NCI-H748 (cell line): Measurements from ENCODE around the gene STK32B.
A peak's percentile ranks its signal among the peaks of the same experiment; 100 is the strongest.

ENCODE experiments used
- DNase-seq: peaks from one replicate; lab custom pipeline; 2025; ENCODE audit not compliant: unreplicated experiment; lab: John Stamatoyannopoulos, UW

STK32B gene

GRCh38 chr4:5503336-5503936, 452.2 kb downstream of the STK32B start:
- no peak for DNase-seq

DNA sequence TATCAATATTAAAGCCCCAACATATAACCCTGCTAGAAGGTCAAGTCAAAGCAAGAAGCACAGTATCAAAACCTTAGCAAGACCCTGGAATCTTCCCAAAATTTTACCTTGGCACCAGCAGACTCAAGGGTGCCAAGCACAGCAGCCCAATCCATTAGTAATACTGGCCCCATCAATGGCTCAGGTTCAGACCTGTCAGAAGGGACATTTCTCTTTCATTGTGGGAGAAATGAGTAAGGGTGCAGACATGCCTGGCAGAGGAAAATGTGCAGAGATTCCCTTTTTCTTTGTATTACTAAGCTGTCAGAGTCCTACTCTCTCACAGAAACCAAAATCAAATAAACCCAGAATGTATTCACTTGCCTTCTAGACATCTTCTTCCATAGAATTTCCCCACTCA, 453.2 kb downstream of the STK32B start:
- no peak for DNase-seq

DNA sequence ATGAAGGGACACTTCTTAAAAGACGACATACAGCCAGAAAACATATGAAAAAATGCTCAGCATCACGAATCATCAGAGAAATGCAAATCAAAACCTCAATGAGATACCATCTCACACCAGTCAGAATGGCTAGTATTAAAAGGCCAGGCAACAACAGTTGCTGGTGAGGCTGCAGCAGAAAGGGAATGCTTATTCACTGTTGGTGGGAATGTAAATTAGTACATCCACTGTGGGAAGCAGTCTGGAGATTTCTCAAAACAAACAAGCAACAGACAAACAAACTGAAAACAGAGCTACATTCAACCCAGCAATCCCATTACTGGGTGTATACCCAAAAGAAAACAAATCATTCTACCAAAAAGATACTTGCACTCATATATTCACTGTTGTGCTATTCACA, 459.2 kb downstream of the STK32B start:
- no peak for DNase-seq

- DNase-seq = no peak
Measured at GRCh38 chr4:5511791-5512190, 460.5 kb downstream of the STK32B start.

- DNase-seq = no peak
Measured at GRCh38 chr4:5515646-5516045, 464.4 kb downstream of the STK32B start.

DNA sequence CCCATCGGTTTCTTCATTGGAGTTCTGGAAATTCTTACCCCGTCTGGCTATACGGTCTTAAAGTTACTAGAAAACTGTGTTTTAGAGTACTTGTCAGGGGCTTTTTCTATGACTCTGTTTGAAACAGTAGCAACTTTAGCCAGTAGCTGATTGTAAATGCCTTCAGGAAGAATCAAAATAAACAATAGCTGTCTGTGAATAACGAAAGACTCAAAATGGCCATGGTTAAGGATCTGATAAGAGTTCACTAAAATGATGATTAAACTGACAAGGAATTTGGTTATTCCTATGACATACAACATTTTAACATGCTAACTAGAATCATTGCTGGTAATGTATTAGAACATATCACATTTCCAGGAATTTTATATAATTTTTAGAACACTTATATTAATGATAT, 466.1 kb downstream of the STK32B start:
- no peak for DNase-seq

DNA sequence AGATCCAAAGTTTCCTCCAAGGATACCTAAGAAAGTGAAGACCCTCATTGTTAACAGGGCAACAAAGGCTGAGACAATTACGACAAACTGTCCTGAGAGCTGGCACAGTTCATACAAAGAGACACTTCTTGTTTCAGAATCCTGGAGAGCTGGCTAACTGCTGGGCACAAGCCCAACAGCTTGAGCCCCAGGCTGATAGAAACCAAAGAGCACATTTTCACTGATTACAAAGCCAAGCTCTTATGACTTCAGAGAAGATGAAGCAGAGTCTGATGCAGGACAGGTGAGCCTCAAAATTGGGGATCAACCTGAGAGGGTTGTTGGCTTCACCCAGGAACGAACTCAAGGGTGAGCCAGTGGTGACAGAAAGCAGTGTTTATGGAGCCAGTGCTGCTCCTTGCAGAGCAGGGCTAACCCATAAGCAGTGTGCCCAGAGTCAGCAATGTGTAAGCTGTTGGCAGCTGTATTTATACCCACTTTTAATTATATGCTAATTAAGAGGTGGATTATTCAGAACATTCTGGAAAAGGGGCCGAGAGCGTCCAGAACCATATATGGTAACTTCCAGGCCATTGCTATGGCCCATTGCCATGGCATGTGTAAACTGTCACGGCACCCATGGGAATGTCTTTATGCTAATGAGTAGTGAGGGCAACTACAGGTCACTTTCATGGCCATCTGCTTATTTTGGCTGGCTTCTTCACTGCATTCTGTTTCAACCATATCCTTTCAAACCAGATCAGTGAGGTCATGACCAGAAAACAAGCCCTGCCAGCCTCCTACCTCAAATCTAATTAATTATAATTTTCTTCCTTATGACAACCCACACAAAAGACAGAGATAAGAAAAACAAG, 473.4 kb downstream of the STK32B start:
- peak; percentile 1 for DNase-seq

- no peak for DNase-seq
Measured at GRCh38 chr4:5526080-5526846, 475.0 kb downstream of the STK32B start.

GRCh38 chr4:5527211-5527610, 475.9 kb downstream of the STK32B start:
- DNase-seq = no peak

- no peak for DNase-seq
Measured at GRCh38 chr4:5528031-5528436, 476.8 kb downstream of the STK32B start.

- no peak for DNase-seq
Measured at GRCh38 chr4:5532100-5532499, 480.8 kb downstream of the STK32B start.

DNA sequence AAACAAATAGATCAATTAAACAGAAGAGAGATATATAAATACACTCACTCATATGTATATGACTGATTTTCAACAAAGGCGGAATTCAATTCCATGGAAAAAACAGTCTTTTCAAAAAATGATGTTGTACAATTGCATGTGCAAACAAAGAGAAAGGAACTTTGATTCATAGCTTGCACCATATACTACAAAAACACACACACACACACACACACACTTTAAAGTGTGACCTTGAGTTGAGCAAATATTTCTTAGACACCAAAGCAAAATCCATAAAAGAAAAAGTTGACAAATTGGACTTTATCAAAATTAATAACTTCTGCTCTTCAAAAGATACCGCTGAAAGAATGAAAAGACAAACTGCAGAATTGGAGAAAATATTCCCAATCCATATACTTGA, 488.3 kb downstream of the STK32B start:
- DNase-seq = no peak

DNA sequence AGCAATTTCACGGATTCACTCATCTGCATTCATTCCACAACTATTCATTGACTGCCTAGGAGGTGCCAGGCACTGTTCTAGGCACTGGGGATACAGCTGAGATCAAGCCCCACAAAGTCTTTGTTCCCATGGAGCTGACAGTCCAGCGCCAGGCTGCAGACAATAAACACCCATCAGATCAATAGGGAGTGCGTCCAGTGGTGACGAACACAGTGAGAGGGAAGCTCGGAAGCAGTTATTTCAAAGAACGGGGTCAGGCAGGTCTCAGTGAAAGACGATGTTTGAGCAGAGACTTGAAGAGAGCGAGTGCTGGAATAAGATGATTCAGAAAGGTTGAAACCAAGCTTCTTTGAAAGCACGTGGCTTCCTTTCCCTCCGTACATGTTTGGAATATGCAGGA, 489.9 kb downstream of the STK32B start:
- DNase-seq = no peak

DNA sequence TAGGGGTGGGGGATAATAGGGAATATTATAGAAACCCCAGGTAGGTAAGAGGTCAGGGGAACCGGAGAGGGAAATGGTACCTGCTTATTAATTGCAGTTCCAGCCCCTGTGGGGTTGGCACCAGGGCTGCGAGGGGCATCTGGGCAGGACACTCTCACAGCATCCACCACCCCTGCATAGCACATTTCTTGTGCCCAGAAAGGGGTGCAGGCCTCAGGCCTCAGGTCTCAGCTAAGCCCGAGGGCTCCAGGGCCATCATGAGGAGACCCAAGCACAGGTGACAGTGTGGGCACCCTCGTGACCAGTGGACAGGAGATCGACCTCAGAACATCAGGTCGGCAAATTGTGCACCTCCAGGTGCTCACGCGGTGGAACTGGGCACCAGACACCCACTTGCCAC, 492.4 kb downstream of the STK32B start:
- DNase-seq = no peak

- DNase-seq = no peak
Measured at GRCh38 chr4:5544762-5545161, 493.5 kb downstream of the STK32B start.

- no peak for DNase-seq
Measured at GRCh38 chr4:5545271-5545670, 494.0 kb downstream of the STK32B start.

- DNase-seq = no peak
Measured at GRCh38 chr4:5547651-5548249, 496.5 kb downstream of the STK32B start.
